Measurements from ENCODE around the gene GOLGA6L4. TPM values are rescaled to one million over a fixed set of nuclear protein-coding genes. Genes with fewer than 3 reads are reported as not detected.
"Not testable (repeated sequence)": the region's sequence is repeated elsewhere in the genome, so short reads cannot be mapped to it uniquely, and the experiment has no call there.

Gene GOLGA6L4
- 1 to 10 TPM; 2.1 to 5.6 TPM for polyA plus RNA-seq

DNA sequence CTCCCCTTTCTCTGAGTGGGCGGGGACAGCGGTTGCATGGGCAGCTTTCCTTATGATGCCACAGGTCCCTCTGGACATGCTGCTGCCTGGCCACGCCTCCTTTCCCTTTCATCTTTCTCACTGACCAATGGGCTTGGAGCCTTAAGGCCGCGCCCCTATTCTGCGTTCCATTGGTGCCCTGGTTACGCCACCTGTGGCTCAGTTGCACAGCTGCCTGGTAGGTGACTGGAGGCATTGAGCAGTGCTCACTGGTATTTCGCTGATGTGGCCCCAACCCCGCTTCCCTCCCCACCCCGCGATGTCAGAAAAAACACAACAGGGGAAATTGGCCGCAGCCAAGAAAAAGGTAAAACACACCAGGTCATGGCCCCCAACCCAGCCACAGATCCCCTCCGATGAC is at the start of gene GOLGA6L4:
GOLGA6L4 (plus strand) TSS at position 201 of the 400 bp plus-strand sequence; CDS start at position 263, 62 bp downstream.
- H3K4me1 ChIP-seq (ENCODE audit: control insufficient read depth in 2 of 2, insufficient read depth in 2 of 2, low read length in 1 of 2); H3K4me3 ChIP-seq (ENCODE audit: low read depth in 1 of 2, low read length in 2 of 2); H3K27me3 ChIP-seq (ENCODE audit: control insufficient read depth in 1 of 2, insufficient read depth in 2 of 2, low read length in 2 of 2); H3K27ac ChIP-seq (ENCODE audit: low read depth in 2 of 2, low read length in 1 of 2); H3K9me3 ChIP-seq (ENCODE audit: control insufficient read depth in 2 of 2, insufficient read depth in 1 of 2, low read depth in 1 of 2, low read length in 1 of 2); H3K36me3 ChIP-seq (ENCODE audit: control insufficient read depth in 2 of 2, insufficient read depth in 2 of 2, low read length in 1 of 2): not testable (repeated sequence)
- 100% methylated on average over 4 of the region's 13 CpGs; no CpG with 5 or more reads in 1 of the 2 donors for WGBS, 2 donors

GRCh38 chr15:84192982-84193381 is 42.6 kb upstream of the GOLGA6L4 start:
- not testable (repeated sequence) for H3K4me3 ChIP-seq (ENCODE audit: low read depth in 1 of 2, low read length in 2 of 2); H3K27me3 ChIP-seq (ENCODE audit: control insufficient read depth in 1 of 2, insufficient read depth in 2 of 2, low read length in 2 of 2); H3K4me1 ChIP-seq (ENCODE audit: control insufficient read depth in 2 of 2, insufficient read depth in 2 of 2, low read length in 1 of 2); H3K36me3 ChIP-seq (ENCODE audit: control insufficient read depth in 2 of 2, insufficient read depth in 2 of 2, low read length in 1 of 2); H3K27ac ChIP-seq (ENCODE audit: low read depth in 2 of 2, low read length in 1 of 2); H3K9me3 ChIP-seq (ENCODE audit: control insufficient read depth in 2 of 2, insufficient read depth in 1 of 2, low read depth in 1 of 2, low read length in 1 of 2)
- WGBS, 2 donors, result no CpG with 5 or more reads among the region's 5 CpGs

GRCh38 chr15:84195603-84196002 is 40.0 kb upstream of the GOLGA6L4 start:
- no CpG with 5 or more reads among the region's 8 CpGs for WGBS, 2 donors

GRCh38 chr15:84196530-84197188 is 38.9 kb upstream of the GOLGA6L4 start:
- H3K4me3 ChIP-seq (ENCODE audit: low read depth in 1 of 2, low read length in 2 of 2), result not testable (repeated sequence)

More at GRCh38 chr15:84195603-84196002, 40.0 kb upstream of the GOLGA6L4 start:
- H3K9me3 ChIP-seq (ENCODE audit: control insufficient read depth in 2 of 2, insufficient read depth in 1 of 2, low read depth in 1 of 2, low read length in 1 of 2); H3K27ac ChIP-seq (ENCODE audit: low read depth in 2 of 2, low read length in 1 of 2); H3K4me3 ChIP-seq (ENCODE audit: low read depth in 1 of 2, low read length in 2 of 2); H3K27me3 ChIP-seq (ENCODE audit: control insufficient read depth in 1 of 2, insufficient read depth in 2 of 2, low read length in 2 of 2); H3K4me1 ChIP-seq (ENCODE audit: control insufficient read depth in 2 of 2, insufficient read depth in 2 of 2, low read length in 1 of 2); H3K36me3 ChIP-seq (ENCODE audit: control insufficient read depth in 2 of 2, insufficient read depth in 2 of 2, low read length in 1 of 2): not testable (repeated sequence)

DNA sequence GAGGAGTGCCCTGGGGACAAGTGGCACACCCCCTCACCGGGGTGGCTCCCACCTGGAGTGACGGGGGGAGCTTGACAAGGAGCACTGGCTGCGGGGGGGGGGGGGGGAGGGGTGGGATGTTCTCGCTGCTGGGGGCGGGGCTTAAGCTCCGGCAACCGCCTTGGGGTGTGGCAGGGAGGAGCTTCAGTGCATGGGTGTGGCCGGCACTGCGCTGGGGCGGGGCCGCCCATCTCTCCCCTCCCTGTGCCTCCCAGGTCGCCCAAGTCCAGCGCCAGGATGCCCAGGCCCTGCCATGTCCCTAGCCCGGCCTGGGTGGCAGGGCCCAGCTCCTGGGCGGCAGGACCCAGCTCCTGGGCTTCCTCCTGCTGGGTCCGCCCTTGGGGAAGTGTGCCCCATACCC is 35.7 kb upstream of the GOLGA6L4 start:
- no CpG with 5 or more reads among the region's 16 CpGs for WGBS, 2 donors
- not testable (repeated sequence) for H3K27ac ChIP-seq (ENCODE audit: low read depth in 2 of 2, low read length in 1 of 2); H3K27me3 ChIP-seq (ENCODE audit: control insufficient read depth in 1 of 2, insufficient read depth in 2 of 2, low read length in 2 of 2); H3K36me3 ChIP-seq (ENCODE audit: control insufficient read depth in 2 of 2, insufficient read depth in 2 of 2, low read length in 1 of 2); H3K4me1 ChIP-seq (ENCODE audit: control insufficient read depth in 2 of 2, insufficient read depth in 2 of 2, low read length in 1 of 2); H3K4me3 ChIP-seq (ENCODE audit: low read depth in 1 of 2, low read length in 2 of 2); H3K9me3 ChIP-seq (ENCODE audit: control insufficient read depth in 2 of 2, insufficient read depth in 1 of 2, low read depth in 1 of 2, low read length in 1 of 2)

More at GRCh38 chr15:84196530-84197188, 38.9 kb upstream of the GOLGA6L4 start:
- not testable (repeated sequence) for H3K36me3 ChIP-seq (ENCODE audit: control insufficient read depth in 2 of 2, insufficient read depth in 2 of 2, low read length in 1 of 2); H3K9me3 ChIP-seq (ENCODE audit: control insufficient read depth in 2 of 2, insufficient read depth in 1 of 2, low read depth in 1 of 2, low read length in 1 of 2); H3K27ac ChIP-seq (ENCODE audit: low read depth in 2 of 2, low read length in 1 of 2); H3K4me1 ChIP-seq (ENCODE audit: control insufficient read depth in 2 of 2, insufficient read depth in 2 of 2, low read length in 1 of 2); H3K27me3 ChIP-seq (ENCODE audit: control insufficient read depth in 1 of 2, insufficient read depth in 2 of 2, low read length in 2 of 2)
- WGBS, 2 donors, result no CpG with 5 or more reads among the region's 14 CpGs

GRCh38 chr15:84246441-84246840 is 10.9 kb downstream of the GOLGA6L4 start:
- WGBS, 2 donors, result 50 to 72% methylated on average over 3 of the region's 7 CpGs
- not testable (repeated sequence) for H3K4me3 ChIP-seq (ENCODE audit: low read depth in 1 of 2, low read length in 2 of 2); H3K9me3 ChIP-seq (ENCODE audit: control insufficient read depth in 2 of 2, insufficient read depth in 1 of 2, low read depth in 1 of 2, low read length in 1 of 2); H3K27me3 ChIP-seq (ENCODE audit: control insufficient read depth in 1 of 2, insufficient read depth in 2 of 2, low read length in 2 of 2); H3K4me1 ChIP-seq (ENCODE audit: control insufficient read depth in 2 of 2, insufficient read depth in 2 of 2, low read length in 1 of 2); H3K27ac ChIP-seq (ENCODE audit: low read depth in 2 of 2, low read length in 1 of 2); H3K36me3 ChIP-seq (ENCODE audit: control insufficient read depth in 2 of 2, insufficient read depth in 2 of 2, low read length in 1 of 2)
